Measurements from ENCODE around the gene ARL17B.
A peak's percentile ranks its signal among the peaks of the same experiment; 100 is the strongest.
"Not testable (repeated sequence)": the region's sequence is repeated elsewhere in the genome, so short reads cannot be mapped to it uniquely, and the experiment has no call there.

Gene ARL17B

GRCh38 chr17:46361755-46362154 is at the start of gene ARL17B:
Gene ARL17B, minus strand, starts transcription at chr17:46361766. Its CDS starts 3,369 bp downstream, at chr17:46358397.
- peak; percentile 93 for DNase-seq

- not testable (repeated sequence) for DNase-seq
Measured at GRCh38 chr17:46409864-46410263, 48.3 kb upstream of the ARL17B start.

GRCh38 chr17:46407155-46407554 is 45.6 kb upstream of the ARL17B start:
- DNase-seq = not testable (repeated sequence)

GRCh38 chr17:46401033-46401787 is 39.6 kb upstream of the ARL17B start:
- not testable (repeated sequence) for DNase-seq

- not testable (repeated sequence) for DNase-seq
Measured at GRCh38 chr17:46400543-46400942, 39.0 kb upstream of the ARL17B start.

- not testable (repeated sequence) for DNase-seq
Measured at GRCh38 chr17:46399993-46400392, 38.4 kb upstream of the ARL17B start.

GRCh38 chr17:46396292-46396691 is 34.7 kb upstream of the ARL17B start:
- not testable (repeated sequence) for DNase-seq

GRCh38 chr17:46393702-46394101 is 32.1 kb upstream of the ARL17B start:
- DNase-seq = not testable (repeated sequence)

GRCh38 chr17:46385491-46385890 is 23.9 kb upstream of the ARL17B start:
- not testable (repeated sequence) for DNase-seq

GRCh38 chr17:46383118-46383517 is 21.6 kb upstream of the ARL17B start:
- DNase-seq = not testable (repeated sequence)

GRCh38 chr17:46373418-46373817 is 11.9 kb upstream of the ARL17B start:
- not testable (repeated sequence) for DNase-seq

GRCh38 chr17:46372236-46373229 is 11.0 kb upstream of the ARL17B start:
- DNase-seq = not testable (repeated sequence)

- not testable (repeated sequence) for DNase-seq
Measured at GRCh38 chr17:46367520-46367919, 6.0 kb upstream of the ARL17B start.

GRCh38 chr17:46361145-46361735 is 326 bp downstream of the ARL17B start:
- DNase-seq = not testable (repeated sequence)

- DNase-seq = not testable (repeated sequence)
Measured at GRCh38 chr17:46353856-46354255, 7.7 kb downstream of the ARL17B start.

GRCh38 chr17:46349060-46349459 is 12.5 kb downstream of the ARL17B start:
- DNase-seq = not testable (repeated sequence)

GRCh38 chr17:46348345-46348744 is 13.2 kb downstream of the ARL17B start:
- DNase-seq = not testable (repeated sequence)

GRCh38 chr17:46342131-46342530 is 19.4 kb downstream of the ARL17B start:
- DNase-seq = not testable (repeated sequence)

GRCh38 chr17:46341220-46341619 is 20.3 kb downstream of the ARL17B start:
- DNase-seq = not testable (repeated sequence)

GRCh38 chr17:46294831-46295230 is 66.7 kb downstream of the ARL17B start, which contains the start of gene LRRC37A:
Gene LRRC37A, plus strand, starts transcription at chr17:46295131. Its CDS starts 3 bp downstream, at chr17:46295134.
- not testable (repeated sequence) for DNase-seq

GRCh38 chr17:46291618-46292017 is 69.9 kb downstream of the ARL17B start:
- DNase-seq = not testable (repeated sequence)

GRCh38 chr17:46290906-46291546 is 70.5 kb downstream of the ARL17B start:
- not testable (repeated sequence) for DNase-seq

Data from activated CD4-positive, alpha-beta T cell treated with anti-CD3 and anti-CD28 coated beads for 48 hours (primary cell).